ENCODE measurements around the gene SMIM38.

The SMIM38 gene

DNA sequence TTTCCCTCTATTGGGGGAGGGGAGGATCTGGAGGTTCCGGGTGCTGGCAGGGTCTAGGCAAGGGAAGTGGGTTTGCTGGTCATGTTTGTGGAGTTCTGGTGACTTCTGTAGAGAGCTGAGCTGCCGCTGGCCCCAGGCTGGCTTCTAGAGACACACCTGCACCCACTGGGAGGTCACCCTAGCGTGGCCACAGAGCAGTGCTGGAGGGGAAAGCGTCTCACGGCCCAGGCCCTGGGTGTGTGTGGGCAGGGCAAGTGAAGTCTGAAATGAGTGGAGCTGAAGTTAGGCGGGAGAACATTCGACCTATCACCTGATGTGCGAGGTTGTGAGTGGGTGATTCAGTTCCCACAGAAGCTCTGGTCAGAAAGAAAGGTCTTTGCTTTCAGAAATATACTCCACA, 27.9 kb downstream of the SMIM38 start:
- no peaks in the 10 kb centered on the region for H3K27me3 ChIP-seq
- TF ChIP-seq, protein P1, sequence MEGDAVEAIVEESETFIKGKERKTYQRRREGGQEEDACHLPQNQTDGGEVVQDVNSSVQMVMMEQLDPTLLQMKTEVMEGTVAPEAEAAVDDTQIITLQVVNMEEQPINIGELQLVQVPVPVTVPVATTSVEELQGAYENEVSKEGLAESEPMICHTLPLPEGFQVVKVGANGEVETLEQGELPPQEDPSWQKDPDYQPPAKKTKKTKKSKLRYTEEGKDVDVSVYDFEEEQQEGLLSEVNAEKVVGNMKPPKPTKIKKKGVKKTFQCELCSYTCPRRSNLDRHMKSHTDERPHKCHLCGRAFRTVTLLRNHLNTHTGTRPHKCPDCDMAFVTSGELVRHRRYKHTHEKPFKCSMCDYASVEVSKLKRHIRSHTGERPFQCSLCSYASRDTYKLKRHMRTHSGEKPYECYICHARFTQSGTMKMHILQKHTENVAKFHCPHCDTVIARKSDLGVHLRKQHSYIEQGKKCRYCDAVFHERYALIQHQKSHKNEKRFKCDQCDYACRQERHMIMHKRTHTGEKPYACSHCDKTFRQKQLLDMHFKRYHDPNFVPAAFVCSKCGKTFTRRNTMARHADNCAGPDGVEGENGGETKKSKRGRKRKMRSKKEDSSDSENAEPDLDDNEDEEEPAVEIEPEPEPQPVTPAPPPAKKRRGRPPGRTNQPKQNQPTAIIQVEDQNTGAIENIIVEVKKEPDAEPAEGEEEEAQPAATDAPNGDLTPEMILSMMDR (IDR thresholded peaks at IDR 0.05) = no peak

DNA sequence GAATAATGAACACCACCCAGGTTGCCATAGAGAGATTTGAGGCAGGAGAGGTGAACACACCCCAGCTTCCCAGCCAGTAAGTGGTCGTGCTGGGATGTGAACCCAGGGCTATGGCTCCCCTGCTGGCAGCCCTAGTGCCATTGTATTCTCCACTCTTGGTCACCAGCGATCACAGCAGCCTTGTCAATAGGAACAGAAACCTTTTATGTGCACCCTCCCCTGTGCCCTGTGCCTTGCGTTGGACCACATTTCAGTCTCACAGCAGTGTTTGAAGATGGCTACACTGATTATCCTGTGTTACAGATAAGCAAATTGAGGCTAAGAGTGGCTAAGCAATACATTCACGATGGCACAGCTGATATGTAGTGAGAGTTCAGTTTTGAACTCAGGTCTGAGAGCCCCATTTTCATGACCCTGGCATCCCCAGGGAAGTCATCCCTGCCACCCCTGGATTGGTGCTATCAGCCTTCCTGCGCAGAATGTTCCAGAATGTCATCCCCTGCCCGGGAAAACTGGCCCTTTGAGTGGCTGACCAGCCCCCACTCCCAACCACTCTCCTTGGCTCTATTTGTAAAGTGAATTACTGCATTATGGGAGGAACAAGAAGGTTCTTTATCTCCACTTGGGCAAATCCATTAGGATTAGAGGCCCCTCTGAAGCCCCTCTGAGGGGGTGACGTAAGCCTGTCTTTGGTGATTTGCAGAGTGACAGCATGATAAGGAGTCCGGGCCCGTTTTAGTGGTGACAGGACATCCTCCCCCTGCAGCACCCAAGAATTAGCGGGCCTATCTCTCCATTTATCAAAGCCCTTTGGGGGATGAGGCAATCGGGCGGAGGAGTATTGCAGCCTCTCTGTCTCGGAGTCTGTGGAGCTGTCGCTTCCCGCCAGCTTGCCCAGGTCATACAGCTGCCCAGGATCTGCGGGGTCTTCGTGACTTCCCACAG, 30.9 kb downstream of the SMIM38 start:
- Histone ChIP-seq H3K4me3 (ENCODE audit: low read depth in 1 of 2, low read length in 1 of 2) (no peak overlapping the region), H3K27me3 (no peaks in the 10 kb centered on the region), H3K36me3 (no peaks in the 10 kb centered on the region), H3K9me3 (no peaks in the 10 kb centered on the region), H3K4me1 (ENCODE audit: control insufficient read depth in 1 of 2, insufficient read depth in 1 of 2, low read depth in 1 of 2, low read length in 1 of 2) (no peaks in the 10 kb centered on the region), H3K27ac (no peak overlapping the region)
- TF ChIP-seq, protein P1 (IDR thresholded peaks at IDR 0.05) = no peak

More for the DNA sequence above, 27.9 kb downstream of the SMIM38 start:
- no peak overlapping the region for H3K27ac ChIP-seq
- no peak overlapping the region for H3K4me3 ChIP-seq (ENCODE audit: low read depth in 1 of 2, low read length in 1 of 2)
- no peaks in the 10 kb centered on the region for H3K9me3 ChIP-seq
- no peaks in the 10 kb centered on the region for H3K36me3 ChIP-seq
- no peaks in the 10 kb centered on the region for H3K4me1 ChIP-seq (ENCODE audit: control insufficient read depth in 1 of 2, insufficient read depth in 1 of 2, low read depth in 1 of 2, low read length in 1 of 2)

DNA sequence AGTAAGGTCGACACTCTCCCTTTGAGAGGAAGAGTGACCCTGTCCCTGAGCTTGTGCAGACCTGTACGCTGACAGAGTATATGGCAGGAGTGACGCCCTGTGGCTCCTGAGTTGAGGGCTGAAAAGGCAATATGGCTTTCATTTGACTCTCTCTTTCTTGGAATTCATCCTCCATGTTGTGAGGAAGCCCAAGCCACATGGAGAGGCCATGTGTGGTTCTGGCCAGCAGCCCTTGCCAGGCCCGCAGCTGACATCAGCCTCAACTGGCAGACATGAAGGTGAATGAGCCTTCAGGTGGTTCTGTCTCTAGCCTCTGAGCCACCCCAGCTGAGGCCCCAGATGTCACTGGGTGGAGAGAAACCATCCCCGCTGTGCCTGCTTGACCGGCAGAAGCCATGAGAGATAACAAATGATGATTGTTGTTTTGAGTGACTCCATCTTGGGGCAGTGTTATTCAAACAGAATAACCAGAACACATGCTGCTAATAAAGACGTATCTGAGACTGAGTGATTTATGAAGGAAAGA, 31.9 kb downstream of the SMIM38 start:
- Histone ChIP-seq H3K4me3 (ENCODE audit: low read depth in 1 of 2, low read length in 1 of 2) (no peak overlapping the region), H3K36me3 (no peaks in the 10 kb centered on the region), H3K27ac (no peak overlapping the region), H3K27me3 (no peaks in the 10 kb centered on the region), H3K9me3 (no peaks in the 10 kb centered on the region), H3K4me1 (ENCODE audit: control insufficient read depth in 1 of 2, insufficient read depth in 1 of 2, low read depth in 1 of 2, low read length in 1 of 2) (no peaks in the 10 kb centered on the region)
- TF ChIP-seq, protein P1 (IDR thresholded peaks at IDR 0.05) = no peak

DNA sequence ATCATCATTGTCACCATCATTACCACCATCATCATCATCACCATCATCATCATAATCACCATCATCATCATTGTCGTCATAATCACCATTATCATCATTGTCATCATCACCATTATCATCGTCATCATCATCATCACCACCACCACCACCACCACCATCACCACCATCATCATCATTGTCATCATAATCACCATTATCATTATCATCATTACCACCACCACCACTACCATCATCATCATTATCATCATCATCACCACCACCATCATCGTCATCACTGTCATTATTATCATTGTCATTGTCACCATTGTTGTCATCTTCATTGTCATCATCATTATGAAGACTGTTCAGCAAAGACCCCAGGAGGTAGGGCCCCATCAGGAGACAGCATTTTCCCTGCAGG, 33.3 kb downstream of the SMIM38 start:
- Histone ChIP-seq H3K4me3 (ENCODE audit: low read depth in 1 of 2, low read length in 1 of 2) (no peak overlapping the region), H3K27ac (no peak overlapping the region), H3K27me3 (no peaks in the 10 kb centered on the region), H3K36me3 (no peaks in the 10 kb centered on the region), H3K4me1 (ENCODE audit: control insufficient read depth in 1 of 2, insufficient read depth in 1 of 2, low read depth in 1 of 2, low read length in 1 of 2) (no peaks in the 10 kb centered on the region), H3K9me3 (no peaks in the 10 kb centered on the region)
- TF ChIP-seq, protein P1 (IDR thresholded peaks at IDR 0.05) = no peak

DNA sequence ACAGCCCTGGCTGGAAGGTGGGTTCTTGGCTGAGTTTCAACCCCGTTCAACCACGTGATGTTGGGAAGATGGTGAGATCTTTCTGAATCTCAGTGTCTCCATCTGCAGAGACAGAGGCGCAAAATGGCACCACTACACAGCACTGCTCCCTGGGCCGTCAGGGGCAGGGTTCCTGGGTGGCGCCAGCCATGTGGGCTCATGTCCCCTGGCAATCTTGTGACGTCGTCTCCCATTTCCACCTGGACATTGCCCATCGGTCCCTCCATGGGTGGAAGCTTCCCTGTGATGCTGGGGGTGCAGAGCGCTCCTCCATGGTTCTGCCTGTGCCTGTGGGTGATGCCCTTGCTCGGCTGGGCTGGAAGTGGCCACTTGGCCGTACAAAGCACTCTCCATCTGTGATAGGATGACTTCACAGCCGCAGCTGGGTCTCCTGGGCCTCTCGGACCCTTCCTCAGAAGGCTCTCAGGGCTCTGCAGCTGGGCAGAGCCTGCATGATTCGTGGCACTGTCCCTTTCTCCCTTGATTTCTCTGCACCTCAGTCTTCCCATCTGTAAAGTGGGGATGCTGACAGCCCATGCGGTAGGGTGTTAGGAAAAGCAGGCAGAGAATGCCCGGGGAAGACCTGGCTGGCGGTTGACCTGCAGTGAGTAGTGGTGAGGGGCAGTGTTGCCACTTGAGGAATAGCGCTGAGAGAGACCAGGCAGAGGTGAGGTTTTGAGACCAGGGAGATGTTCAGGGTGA, 35.2 kb downstream of the SMIM38 start:
- no peak overlapping the region for H3K4me3 ChIP-seq (ENCODE audit: low read depth in 1 of 2, low read length in 1 of 2)

More for the DNA sequence above, 35.2 kb downstream of the SMIM38 start:
- H3K27ac ChIP-seq = no peak overlapping the region
- H3K9me3 ChIP-seq = no peaks in the 10 kb centered on the region
- TF ChIP-seq, protein P1 (IDR thresholded peaks at IDR 0.05) = no peak
- H3K36me3 ChIP-seq = no peaks in the 10 kb centered on the region
- no peaks in the 10 kb centered on the region for H3K4me1 ChIP-seq (ENCODE audit: control insufficient read depth in 1 of 2, insufficient read depth in 1 of 2, low read depth in 1 of 2, low read length in 1 of 2)
- H3K27me3 ChIP-seq = no peaks in the 10 kb centered on the region
